ES-I3 (cell line): ENCODE results near the gene SMC1A.

Experiments used
- H3K36me3 ChIP-seq: 2 replicates; pipeline ENCODE4 v1.6.1; 2013; ENCODE audit warnings: mild to moderate bottlenecking, low read length, control low read depth, moderate library complexity; ENCODE audit not compliant: insufficient read depth
- H3K4me1 ChIP-seq: 2 replicates; pipeline ENCODE4 v1.6.1; 2013; ENCODE audit warnings: mild to moderate bottlenecking, control low read depth, low read length; ENCODE audit not compliant: insufficient read depth
- H3K9ac ChIP-seq: 2 replicates; pipeline ENCODE4 v1.6.1; 2013; ENCODE audit warnings: low read depth, mild to moderate bottlenecking, low read length, moderate library complexity
- H3K9me3 ChIP-seq: 2 replicates; pipeline ENCODE4 v1.6.1; 2013; ENCODE audit warnings: mild to moderate bottlenecking, low read length, moderate library complexity; ENCODE audit not compliant: control insufficient read depth, insufficient read depth

SMC1A gene

DNA sequence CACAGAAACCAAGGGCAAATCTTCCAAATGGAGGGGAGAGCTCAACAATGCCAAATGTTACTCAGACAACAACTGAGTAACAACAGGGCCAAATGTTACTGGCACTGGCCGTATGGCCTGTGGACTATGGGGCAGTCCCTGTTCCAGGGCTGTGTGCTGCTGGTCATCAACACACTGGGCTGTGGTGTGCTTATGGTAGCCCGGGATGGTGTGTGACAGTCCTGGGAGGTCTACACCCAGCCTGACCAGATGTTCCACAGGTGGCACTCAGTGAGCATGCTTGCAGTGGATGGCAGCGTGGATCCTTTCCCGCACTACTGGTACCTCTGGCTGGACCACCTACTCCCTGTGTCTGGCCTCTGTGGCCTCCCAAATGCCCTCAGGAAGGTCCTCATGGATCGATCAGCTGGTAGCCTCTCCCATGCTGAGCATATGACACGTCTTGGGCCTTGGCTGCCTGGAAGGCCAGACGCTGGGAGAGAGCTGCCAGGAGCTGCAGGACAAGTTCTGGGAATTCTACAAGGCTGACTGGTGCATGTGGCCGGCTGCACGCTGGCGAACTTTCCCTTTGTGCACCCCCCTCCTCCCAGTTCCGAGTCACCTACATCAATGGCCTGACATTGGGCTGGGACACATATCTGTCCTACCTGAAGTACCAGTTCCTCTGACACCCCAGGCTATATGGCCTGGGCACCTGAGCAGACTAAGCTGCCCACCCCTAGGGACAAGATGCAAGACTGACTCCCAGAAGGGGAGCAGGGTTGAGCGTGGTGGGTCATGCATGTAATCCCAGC, 81.4 kb downstream of the SMC1A start:
- Histone ChIP-seq H3K4me1 (no peaks in the 10 kb centered on the region), H3K9ac (no peak overlapping the region), H3K9me3 (no peaks in the 10 kb centered on the region), H3K36me3 (no peaks in the 10 kb centered on the region)

DNA sequence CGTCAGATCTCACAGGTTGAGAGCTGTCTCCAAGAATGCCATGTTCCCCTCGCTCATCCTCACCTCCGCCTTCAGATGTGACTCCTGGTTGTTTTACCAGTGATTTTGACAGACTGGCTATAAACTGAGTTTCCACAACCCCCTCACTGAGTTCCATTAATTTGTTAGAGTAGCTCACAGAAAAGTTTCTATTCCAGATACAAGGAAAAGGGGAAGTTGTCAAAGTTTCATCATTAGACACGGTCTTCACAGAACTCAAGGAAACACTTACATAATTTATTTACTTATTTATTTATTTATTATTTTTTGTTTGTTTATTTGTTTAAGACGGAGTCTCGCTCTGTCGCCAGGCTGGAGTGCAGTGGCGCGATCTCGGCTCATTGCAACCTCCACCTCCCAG, 85.4 kb downstream of the SMC1A start:
- no peaks in the 10 kb centered on the region for H3K9me3 ChIP-seq
- no peaks in the 10 kb centered on the region for H3K36me3 ChIP-seq
- H3K4me1 ChIP-seq: no peaks in the 10 kb centered on the region
- no peak overlapping the region for H3K9ac ChIP-seq

DNA sequence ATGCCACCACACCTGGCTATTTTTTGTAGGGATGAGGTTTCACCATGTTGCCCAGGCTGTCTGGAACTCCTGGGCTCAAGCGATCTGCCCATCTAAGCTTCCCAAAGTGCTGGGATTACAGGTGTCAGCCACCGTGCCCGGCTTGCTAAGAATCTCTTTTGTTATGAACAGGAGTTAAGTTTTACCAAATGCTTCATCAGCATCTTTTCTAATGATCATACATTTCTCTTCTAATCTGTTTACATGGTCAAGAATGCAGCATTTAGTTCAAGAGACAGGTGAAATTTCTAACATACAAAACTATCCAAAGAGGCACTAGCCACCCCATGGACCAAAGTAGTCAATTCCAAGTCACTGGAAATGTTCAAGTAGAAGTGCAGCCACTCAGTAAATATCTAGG, 88.6 kb downstream of the SMC1A start:
- H3K4me1 ChIP-seq: no peaks in the 10 kb centered on the region
- no peaks in the 10 kb centered on the region for H3K9me3 ChIP-seq
- no peak overlapping the region for H3K9ac ChIP-seq
- no peaks in the 10 kb centered on the region for H3K36me3 ChIP-seq

DNA sequence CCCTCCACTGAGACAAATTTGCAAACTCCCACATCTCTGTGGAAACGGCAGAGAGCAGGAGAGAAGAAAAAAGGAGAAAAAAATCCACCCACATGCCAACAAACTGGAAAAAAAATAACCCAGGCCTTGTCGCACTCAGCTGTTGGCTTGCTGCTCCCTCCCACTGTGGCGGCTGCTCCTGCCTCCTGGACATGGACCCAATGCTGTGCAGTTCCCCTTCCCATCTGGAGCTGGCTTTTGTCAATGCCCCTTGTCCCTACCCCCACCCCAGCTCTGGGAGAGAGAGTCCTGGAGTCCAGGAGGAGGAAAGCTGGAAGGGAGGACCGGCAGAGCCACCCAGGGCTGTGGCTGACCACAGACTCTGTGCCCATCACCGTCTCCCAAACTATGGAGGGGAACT, 90.2 kb downstream of the SMC1A start:
- no peaks in the 10 kb centered on the region for H3K9me3 ChIP-seq
- H3K4me1 ChIP-seq: no peaks in the 10 kb centered on the region
- no peak overlapping the region for H3K9ac ChIP-seq
- H3K36me3 ChIP-seq: no peaks in the 10 kb centered on the region

DNA sequence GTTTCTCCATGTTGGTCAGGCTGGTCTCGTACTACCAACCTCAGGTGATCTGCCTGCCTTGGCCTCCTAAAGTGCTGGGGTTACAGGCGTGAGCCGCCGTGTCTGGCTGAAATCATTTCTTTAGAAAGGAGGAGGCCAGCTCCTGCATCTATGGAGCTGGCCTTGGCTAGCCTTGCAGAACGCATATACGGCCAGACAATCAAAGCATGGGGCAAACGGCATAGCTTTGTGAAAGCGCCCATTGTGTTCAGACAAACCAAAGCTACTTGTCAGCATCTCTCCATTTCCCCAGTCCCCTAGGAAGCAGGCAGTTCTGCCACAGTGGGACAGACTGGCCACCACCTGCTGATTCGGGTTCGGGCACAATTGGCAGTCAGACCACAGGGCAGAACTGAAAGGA, 92.1 kb downstream of the SMC1A start:
- H3K4me1 ChIP-seq: no peaks in the 10 kb centered on the region
- H3K36me3 ChIP-seq: no peaks in the 10 kb centered on the region
- no peak overlapping the region for H3K9ac ChIP-seq
- H3K9me3 ChIP-seq: no peaks in the 10 kb centered on the region

DNA sequence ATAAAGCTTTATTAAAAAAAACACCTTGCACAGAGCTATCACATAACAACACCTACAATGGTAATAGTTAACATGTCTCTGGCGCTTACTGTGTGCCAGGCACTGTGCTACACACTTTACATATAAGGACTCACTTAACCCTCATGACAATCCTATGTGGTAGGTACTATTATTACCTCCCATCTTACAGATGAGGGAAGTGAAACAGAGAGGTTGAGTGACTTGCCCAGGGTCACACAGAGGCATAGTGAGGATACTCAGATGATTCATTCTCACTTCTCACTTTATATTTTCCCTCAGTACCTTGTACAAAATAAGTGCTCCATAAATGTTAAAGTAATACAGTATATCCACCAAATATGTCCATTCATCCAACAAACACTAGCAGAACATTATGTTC, 97.7 kb downstream of the SMC1A start:
- H3K36me3 ChIP-seq: no peaks in the 10 kb centered on the region
- peaks cover 10% of the 10 kb centered on the region; the same call in 1 of the 2 replicates for H3K4me1 ChIP-seq
- H3K9me3 ChIP-seq: no peaks in the 10 kb centered on the region
- no peak overlapping the region for H3K9ac ChIP-seq
